ENCODE results near the gene PAPPA2.

The PAPPA2 gene

DNA sequence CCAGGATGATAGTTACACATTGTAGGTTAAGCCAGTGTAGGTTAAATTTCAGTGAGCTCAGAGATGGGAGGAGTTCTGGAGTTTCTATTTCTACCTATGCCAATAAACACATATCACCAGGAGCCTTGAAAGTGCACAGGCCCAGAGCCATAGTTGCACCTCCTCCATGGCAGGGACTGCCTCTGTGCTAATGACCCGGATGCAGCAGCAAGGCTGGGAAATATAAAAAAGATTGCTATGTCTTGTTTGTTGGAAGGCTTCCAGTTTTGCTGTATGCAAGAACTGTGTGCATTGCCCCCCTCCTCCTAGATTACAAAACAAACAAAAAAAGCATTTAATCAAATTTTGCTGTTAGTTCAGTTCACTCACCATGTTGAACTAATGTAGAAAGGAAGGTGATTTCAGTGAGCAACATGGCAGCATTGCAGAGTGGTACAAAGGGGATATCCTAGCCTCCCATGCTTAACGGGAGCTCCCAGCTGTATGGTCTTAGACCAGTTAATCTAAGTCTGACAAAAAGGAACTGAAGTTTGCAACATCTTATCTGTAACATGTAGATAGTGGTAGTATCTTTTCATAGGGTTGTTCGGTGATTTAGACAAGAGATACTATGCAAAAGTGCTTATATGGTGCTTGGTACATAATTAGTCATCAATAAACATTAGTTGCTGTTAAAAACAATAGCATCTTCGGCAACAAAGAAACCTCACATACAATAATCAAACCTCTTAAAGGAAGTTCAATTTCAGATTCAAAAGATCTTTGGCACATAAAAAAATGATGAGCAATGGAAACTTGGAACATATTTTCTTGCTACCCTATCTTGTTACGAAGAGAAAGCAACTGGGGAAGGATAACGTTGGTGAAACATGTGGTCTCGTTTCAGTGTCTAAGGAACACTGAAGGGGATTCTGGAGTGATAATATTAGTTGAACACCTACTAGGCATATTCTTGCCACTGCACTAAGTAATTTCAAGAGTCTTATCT lies 392.1 kb downstream of the PAPPA2 start:
- no peak for TF ChIP-seq CTCF (IDR thresholded peaks at IDR 0.05; ENCODE audit: low read depth, low read length)
- DNase-seq: no peak
- no peaks in the 10 kb centered on the region for H3K9me3 ChIP-seq (ENCODE audit: severe bottlenecking)

DNA sequence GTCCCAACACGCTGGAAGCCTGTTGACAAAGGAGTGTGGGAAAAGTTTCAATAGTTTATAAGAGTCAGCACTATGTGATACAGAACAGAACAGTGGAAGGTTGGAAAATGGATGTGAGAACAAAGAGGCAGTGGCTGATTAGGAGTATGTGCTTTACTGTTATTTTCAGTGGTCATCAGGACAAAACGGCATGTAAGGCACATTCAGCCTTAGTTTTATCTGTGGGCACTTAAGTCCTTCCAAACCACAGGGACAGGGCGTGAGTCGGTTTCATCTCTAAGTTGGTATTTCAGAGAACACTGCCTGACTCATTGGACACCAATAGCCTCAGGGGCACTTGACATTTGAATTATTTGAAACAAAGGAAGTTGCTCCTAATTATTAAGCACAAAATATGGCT lies 394.7 kb downstream of the PAPPA2 start:
- Histone ChIP-seq H3K9me3 (ENCODE audit: severe bottlenecking) (no peaks in the 10 kb centered on the region), H3K27me3 (ENCODE audit: insufficient read depth, low read depth, severe bottlenecking) (no peaks in the 10 kb centered on the region), H3K4me3 (ENCODE audit: low read depth, low read length) (no peak overlapping the region), H3K36me3 (no peaks in the 10 kb centered on the region), H3K27ac (no peak overlapping the region)
- DNase-seq: no peak
- TF ChIP-seq CTCF (IDR thresholded peaks at IDR 0.05; ENCODE audit: low read depth, low read length): no peak

More for the DNA sequence above, 392.1 kb downstream of the PAPPA2 start:
- Histone ChIP-seq H3K36me3 (no peaks in the 10 kb centered on the region), H3K27ac (no peak overlapping the region), H3K27me3 (ENCODE audit: insufficient read depth, low read depth, severe bottlenecking) (no peaks in the 10 kb centered on the region), H3K4me3 (ENCODE audit: low read depth, low read length) (no peak overlapping the region)

- no peak overlapping the region for H3K27ac ChIP-seq
- H3K36me3 ChIP-seq: no peaks in the 10 kb centered on the region
- no peak for DNase-seq
- H3K9me3 ChIP-seq (ENCODE audit: severe bottlenecking): no peaks in the 10 kb centered on the region
- no peak for TF ChIP-seq CTCF (IDR thresholded peaks at IDR 0.05; ENCODE audit: low read depth, low read length)
- no peaks in the 10 kb centered on the region for H3K27me3 ChIP-seq (ENCODE audit: insufficient read depth, low read depth, severe bottlenecking)
- no peak overlapping the region for H3K4me3 ChIP-seq (ENCODE audit: low read depth, low read length)
Observed at GRCh38 chr1:176858433-176858916, 395.5 kb downstream of the PAPPA2 start.

DNA sequence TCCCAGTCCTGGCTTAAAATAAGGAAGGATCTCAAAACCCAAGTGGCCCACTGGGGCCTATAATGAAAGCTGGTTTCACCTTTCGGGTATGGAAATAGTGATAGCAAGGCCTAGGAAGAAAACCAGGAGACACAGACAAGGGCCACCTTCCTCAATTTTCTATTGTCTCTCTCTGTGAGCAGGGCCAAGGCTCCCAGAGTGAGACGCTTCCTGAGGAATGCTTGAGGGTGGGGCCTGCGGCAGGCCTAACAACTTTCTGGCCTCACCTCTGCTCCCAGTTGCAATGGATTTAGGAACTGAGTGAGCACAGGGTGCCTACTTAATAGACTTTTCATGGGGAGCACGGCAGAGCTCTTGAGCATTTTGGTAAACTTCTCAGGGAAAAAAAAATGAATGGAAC lies 400.6 kb downstream of the PAPPA2 start:
- H3K4me3 ChIP-seq (ENCODE audit: low read depth, low read length): no peak overlapping the region
- DNase-seq: no peak
- H3K27ac ChIP-seq: no peak overlapping the region
- no peak for TF ChIP-seq CTCF (IDR thresholded peaks at IDR 0.05; ENCODE audit: low read depth, low read length)
- no peaks in the 10 kb centered on the region for H3K9me3 ChIP-seq (ENCODE audit: severe bottlenecking)
- no peaks in the 10 kb centered on the region for H3K27me3 ChIP-seq (ENCODE audit: insufficient read depth, low read depth, severe bottlenecking)
- H3K36me3 ChIP-seq: no peaks in the 10 kb centered on the region

- no peak overlapping the region for H3K4me3 ChIP-seq (ENCODE audit: low read depth, low read length)
- no peak for TF ChIP-seq CTCF (IDR thresholded peaks at IDR 0.05; ENCODE audit: low read depth, low read length)
- no peak for DNase-seq
- H3K36me3 ChIP-seq: no peaks in the 10 kb centered on the region
- H3K27me3 ChIP-seq (ENCODE audit: insufficient read depth, low read depth, severe bottlenecking): no peaks in the 10 kb centered on the region
- no peaks in the 10 kb centered on the region for H3K9me3 ChIP-seq (ENCODE audit: severe bottlenecking)
- H3K27ac ChIP-seq: no peak overlapping the region
Observed at GRCh38 chr1:176864211-176864610, 401.2 kb downstream of the PAPPA2 start.

Data from WERI-Rb-1 (cell line).